NCI-H2081 treated with DMSO at 0.1 percent for 48 hours (cell line): Measurements from ENCODE around the gene CALM1.

Source experiments
- DNase-seq: peaks from one replicate; lab custom pipeline; 2025; lab: John Stamatoyannopoulos, UW

The CALM1 gene

GRCh38 chr14:90396341-90397339 is at the start of gene CALM1:
Gene CALM1, plus strand, starts transcription at chr14:90397029. Its CDS starts 202 bp downstream, at chr14:90397231.
- DNase-seq: peak; percentile 53

GRCh38 chr14:90348270-90348669 is 48.6 kb upstream of the CALM1 start:
- DNase-seq: no peak

- no peak for DNase-seq
Observed at GRCh38 chr14:90349739-90350138, 47.1 kb upstream of the CALM1 start.

GRCh38 chr14:90354551-90355298 is 42.1 kb upstream of the CALM1 start:
- DNase-seq: no peak

- no peak for DNase-seq
Observed at GRCh38 chr14:90355540-90356518, 41.0 kb upstream of the CALM1 start.

- no peak for DNase-seq
Observed at GRCh38 chr14:90356925-90357324, 39.9 kb upstream of the CALM1 start.

- DNase-seq: no peak
Observed at GRCh38 chr14:90358359-90358758, 38.5 kb upstream of the CALM1 start.

GRCh38 chr14:90361865-90362557 is 34.8 kb upstream of the CALM1 start:
- DNase-seq: no peak

GRCh38 chr14:90362558-90362896 is 34.3 kb upstream of the CALM1 start:
- no peak for DNase-seq

GRCh38 chr14:90368946-90369721 is 27.7 kb upstream of the CALM1 start:
- no peak for DNase-seq

GRCh38 chr14:90373887-90374286 is 22.9 kb upstream of the CALM1 start:
- no peak for DNase-seq

- no peak for DNase-seq
Observed at GRCh38 chr14:90374813-90375212, 22.0 kb upstream of the CALM1 start.

- peak; percentile 82 for DNase-seq
Observed at GRCh38 chr14:90375934-90376333, 20.9 kb upstream of the CALM1 start.

- DNase-seq: no peak
Observed at GRCh38 chr14:90378249-90378648, 18.6 kb upstream of the CALM1 start.

GRCh38 chr14:90379106-90379505 is 17.7 kb upstream of the CALM1 start:
- DNase-seq: no peak

- no peak for DNase-seq
Observed at GRCh38 chr14:90381011-90381786, 15.6 kb upstream of the CALM1 start.

- DNase-seq: peak; percentile 51
Observed at GRCh38 chr14:90381999-90382451, 14.8 kb upstream of the CALM1 start.

GRCh38 chr14:90382491-90383125 is 14.2 kb upstream of the CALM1 start:
- DNase-seq: peak; percentile 53

- DNase-seq: peak; percentile 96
Observed at GRCh38 chr14:90383126-90383730, 13.6 kb upstream of the CALM1 start.
